GM10266 (cell line): ENCODE results near the gene FILIP1.

Experiments
- DNase-seq: peaks from one replicate; pipeline ENCODE4 v3.0.0; 2012; ENCODE audit errors: extremely low spot score
- CTCF ChIP-seq: IDR thresholded peaks from 2 replicates; pipeline ENCODE4 v1.5.1; 2012; ENCODE audit warnings: mild to moderate bottlenecking, low read depth; ENCODE audit not compliant: control insufficient read depth, insufficient read depth; ENCODE audit errors: missing control alignments

The FILIP1 gene

DNA sequence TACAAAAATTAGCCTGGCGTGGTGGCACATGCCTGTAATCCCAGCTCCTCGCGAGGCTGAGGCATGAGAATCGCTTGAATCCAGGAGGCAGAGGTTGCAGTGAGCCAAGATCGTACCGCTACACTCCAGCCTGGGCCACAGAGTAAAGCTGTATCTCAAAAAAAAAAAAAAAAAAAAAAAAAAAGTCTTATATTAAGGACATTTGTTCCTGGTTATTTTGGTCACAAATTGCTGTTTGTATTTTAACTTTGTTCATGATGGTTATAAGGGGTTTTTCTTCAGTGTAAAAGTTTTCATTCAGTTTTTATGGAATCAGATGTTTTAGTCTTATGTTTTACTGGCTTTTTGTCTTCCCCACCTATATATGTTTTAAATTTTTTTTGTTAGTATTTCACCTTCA is 13.9 kb downstream of the FILIP1 start:
- DNase-seq = no peak
- TF ChIP-seq CTCF = no peak

DNA sequence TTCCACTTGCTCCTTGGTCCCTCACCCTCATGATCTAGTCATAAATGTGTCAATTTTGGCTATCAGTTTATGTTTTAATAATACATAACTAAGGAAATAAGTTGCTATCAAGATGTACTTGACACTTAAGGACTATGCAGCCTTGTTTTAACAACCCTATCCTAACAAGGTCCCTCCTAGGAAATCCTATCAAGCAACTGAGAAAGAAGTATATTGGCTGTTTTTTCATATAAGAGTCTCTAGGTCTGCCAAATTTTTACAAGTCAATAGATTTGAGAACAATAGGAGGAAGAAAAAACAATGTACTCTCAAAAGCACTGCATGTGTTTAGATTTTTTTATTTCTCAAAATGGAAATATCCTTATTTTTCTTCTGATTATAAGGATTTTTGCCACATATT is 14.7 kb downstream of the FILIP1 start:
- DNase-seq = no peak
- TF ChIP-seq CTCF = no peak

DNA sequence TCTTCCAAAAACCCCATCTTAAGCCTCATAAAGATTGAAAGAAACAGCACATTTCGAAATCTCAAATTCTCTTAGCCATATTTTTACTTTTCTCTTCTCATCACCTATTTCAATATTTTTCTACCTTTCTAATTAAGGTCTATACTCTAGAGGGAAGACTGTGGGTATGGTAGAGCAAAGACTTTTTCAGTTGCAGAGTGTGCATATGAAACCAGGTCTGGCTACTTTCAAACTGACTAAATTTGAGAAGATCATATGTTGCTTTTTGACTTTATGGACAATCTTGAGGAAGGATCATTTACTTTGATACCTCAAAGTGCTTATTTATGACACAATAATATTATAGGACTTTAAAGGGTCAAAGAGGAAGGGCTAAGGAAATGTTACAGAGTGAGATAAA is 20.7 kb downstream of the FILIP1 start:
- no peak for TF ChIP-seq CTCF
- no peak for DNase-seq

DNA sequence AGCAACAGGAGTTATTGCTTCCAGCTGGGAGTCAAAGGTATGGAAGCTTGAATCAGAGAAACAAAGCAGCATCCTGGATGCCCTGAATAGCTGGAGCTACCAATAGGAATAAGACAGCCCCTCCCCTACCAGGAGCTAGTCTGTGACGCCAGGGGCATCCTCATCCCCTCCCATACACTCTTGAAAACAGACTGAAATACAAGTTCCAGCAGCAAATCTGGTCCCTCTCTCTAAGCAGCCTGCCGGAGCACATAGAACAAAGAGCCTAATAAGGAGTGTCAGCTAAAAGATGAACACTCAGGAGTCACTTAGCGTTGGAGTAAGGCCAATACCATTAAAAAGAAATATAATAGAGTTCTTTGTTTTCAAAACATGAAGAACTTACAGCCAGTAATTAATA is 25.6 kb downstream of the FILIP1 start:
- no peak for TF ChIP-seq CTCF
- no peak for DNase-seq

DNA sequence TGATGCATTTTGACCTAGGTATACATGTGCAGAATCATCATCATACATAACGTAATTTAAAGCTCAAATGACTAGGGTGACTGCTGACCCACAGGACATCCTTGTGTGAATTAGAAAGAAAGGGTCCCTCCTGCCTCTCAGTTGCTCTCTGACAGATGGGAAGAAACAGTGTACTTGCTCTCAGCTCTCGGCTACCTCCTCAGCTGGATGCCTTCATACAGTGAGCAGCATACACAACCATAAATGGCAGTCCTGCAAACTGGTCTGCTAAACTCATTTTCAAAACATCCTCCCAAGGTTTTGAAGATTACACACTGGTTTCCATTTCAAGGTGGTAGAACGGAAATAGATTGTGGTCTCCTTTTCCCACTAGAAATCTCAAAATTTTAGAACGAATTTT is 26.3 kb downstream of the FILIP1 start:
- no peak for DNase-seq
- no peak for TF ChIP-seq CTCF

- DNase-seq = no peak
- no peak for TF ChIP-seq CTCF
Measured at GRCh38 chr6:75466636-75467035, 27.0 kb downstream of the FILIP1 start.

DNA sequence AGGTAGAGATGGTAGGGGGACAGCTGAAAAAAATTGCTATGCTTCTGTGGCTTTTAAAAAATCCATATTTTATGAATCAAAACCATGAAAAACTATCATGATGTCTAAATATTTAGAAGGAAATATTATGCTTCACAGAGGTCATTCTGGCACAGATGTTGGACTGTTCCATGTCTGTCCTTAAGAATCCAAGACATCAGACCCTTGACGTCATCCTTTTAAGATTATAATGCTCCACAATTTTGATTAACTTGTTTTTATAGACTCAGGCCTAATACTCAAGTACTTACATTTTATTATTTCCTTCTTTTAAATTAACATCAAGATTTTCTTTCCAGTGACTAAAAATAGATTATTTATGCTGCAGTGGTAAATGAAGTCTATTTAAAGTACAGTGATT is 29.7 kb downstream of the FILIP1 start:
- TF ChIP-seq CTCF = no peak
- DNase-seq = no peak

DNA sequence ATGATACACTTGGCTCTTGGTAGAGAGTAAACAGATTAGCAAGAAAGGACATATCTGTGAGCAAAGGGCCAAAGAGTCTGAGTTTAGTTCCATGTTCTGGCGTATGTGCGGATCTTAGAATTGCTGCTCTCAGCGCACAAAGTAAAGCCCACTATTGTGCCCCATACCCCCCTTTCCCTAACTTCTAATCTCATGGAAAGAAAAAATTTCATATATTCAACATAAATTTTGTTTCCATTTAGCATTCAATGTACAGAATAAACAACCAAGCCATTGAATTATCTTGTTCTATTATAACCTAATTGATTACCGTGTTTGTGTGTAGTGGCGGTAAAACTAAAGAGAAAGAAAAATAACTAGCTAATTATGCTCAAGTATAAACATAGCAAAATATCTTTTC is 30.5 kb downstream of the FILIP1 start:
- no peak for TF ChIP-seq CTCF
- DNase-seq = no peak
